GM18873 (cell line): ENCODE measurements around the gene SVOP.

Experiments
- ATAC-seq: cut with Tn5 transposase; IDR thresholded peaks from one replicate; pipeline ENCODE4 v1.9.1; 2021; ENCODE audit warnings: mild to moderate bottlenecking, moderate library complexity, moderate number of reproducible peaks; ENCODE audit not compliant: unreplicated experiment, low FRiP score

Gene SVOP

GRCh38 chr12:108940138-108940537 is 80.7 kb downstream of the SVOP start:
- no peak for ATAC-seq

- no peak for ATAC-seq
Observed at GRCh38 chr12:108939594-108939993, 81.3 kb downstream of the SVOP start.

DNA sequence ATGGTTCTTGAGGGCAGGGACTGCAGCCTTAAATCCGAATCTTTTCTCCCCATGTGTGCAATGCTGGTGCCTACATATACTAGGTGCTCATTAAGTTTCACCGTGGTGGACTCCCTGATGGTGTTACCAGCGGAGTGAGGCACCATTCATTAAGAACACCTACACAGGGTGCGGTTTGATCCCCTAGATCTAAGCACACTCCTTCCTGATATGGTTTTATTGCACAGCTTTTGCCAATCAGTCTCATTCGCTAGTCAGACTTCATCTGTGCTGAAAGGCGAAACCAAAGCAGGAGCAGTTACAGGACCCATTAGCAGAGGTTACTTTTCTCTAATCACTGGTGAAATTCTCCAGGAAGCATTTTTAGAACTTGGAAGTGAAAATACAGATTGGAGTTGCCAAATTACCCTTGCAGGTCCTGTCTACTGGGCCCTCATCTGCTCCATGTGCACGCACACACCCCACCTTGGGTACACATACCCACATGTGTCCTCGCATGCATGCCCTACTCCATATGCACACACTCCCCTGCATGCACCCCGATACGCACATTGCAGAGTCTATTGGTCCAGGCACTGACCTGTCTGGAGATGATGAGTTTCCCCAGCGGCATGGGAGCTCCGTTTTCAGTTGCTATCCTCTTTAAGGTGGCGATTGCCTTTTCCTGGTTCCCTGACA is 82.5 kb downstream of the SVOP start:
- no peak for ATAC-seq

DNA sequence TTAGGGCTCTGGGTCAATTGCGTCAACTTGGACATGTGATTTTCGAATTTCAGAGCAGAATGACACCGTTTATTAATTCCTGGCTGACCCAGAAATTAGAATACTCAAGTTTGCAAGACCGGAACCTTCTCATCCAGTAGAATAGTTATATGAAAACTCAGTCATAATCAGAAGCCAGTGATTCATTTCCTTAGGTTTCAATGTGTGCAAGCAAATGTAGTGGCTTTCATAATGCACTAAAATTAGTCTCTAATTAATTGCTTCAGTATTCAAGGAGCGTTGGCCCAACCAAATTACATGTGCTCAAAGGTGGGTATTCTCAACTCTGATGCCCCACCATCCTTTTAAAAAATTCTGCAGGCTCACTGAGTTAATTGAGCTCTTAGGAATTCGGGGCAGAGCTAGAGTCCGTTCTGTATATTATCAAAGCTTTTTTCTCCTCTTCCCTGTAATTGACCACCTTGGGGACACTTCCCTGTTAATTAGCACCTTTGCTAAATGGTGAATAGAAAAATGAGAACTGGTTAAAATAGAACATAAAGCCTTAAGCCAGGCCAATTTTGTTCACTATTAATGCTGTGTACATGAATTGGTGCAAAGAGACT is 85.6 kb downstream of the SVOP start:
- no peak for ATAC-seq

DNA sequence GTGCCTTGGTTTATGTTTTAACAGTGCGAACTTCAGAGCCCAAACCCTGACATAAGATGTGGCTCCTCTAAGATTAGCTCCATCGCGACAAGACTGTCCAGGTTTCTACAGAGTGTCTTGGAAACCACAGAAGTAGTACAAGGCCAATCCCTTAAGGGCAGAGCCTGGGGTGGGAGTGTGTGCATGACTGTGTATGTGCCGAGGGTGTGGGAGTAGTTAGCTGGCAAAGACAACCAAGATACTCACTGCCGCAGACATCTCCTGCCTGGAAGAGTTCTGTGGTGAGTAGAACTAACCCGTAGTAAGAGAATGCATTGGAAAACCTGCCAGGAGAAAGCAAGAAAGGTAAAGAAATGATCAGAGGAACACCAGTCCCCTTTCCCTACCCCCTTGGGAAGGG is 86.9 kb downstream of the SVOP start:
- no peak for ATAC-seq

- no peak for ATAC-seq
Observed at GRCh38 chr12:108930756-108931155, 90.1 kb downstream of the SVOP start.

DNA sequence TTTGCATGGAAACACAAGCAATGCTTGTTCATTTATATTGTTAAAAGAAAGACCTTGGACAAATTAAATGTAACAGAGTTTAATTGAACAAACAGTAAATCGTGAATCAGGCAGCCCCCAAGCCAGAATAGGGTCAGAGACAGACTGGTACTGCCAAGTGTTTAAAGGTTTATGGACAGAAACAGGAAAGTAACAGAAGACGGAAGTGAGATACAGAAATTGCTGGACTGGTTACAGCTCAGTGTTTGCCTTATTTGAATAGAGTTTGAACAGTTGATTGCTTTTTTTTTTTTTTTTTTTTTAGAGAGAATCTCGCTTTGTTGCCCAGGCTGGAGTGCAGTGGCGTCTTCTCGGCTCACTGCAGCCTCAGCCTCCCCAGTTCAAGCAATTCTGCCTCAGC is 90.7 kb downstream of the SVOP start:
- no peak for ATAC-seq

DNA sequence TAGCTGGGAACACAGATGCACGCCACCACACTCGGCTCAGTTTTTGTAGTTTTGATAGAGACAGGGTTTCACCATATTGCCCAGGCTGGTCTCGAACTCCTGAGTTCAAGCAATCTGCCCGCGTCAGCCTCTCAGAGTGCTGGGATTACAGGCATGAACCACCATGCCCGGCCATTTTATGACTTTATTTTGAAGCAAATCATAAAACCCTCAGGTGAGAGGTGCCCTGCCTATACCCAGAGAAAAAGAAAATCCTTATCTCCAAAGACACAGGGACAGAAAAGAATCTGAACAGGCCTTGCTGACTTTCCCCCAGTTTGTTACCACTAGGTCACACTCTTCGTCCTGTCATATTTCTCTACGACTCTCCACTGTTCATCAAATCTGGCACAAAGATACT is 92.2 kb downstream of the SVOP start:
- no peak for ATAC-seq

- ATAC-seq = no peak
Observed at GRCh38 chr12:108922918-108923317, 98.0 kb downstream of the SVOP start.

- ATAC-seq = no peak
Observed at GRCh38 chr12:108921946-108922345, 98.9 kb downstream of the SVOP start.

GRCh38 chr12:108918960-108919642 is 101.8 kb downstream of the SVOP start:
- ATAC-seq = no peak

- ATAC-seq = no peak
Observed at GRCh38 chr12:108918206-108918605, 102.7 kb downstream of the SVOP start.

DNA sequence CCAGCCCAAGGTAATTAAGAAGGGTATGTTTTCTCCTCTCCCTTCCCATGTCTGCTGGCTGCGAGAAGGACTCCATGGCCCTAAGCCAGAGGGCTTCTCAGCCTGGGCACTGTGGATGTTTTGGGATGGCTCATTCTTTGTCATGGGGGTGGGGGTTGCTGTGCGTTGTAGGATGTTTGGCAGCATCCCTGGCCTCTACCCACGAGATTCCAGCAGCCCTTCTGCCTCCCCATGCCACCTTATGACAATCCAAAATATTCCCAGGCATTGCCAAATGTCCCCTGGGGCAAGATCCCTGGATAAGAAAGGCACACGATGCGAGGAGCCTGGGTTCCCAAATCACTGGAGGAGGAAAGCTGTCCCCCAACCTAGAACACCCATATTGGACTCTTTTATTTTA is 104.5 kb downstream of the SVOP start:
- ATAC-seq = no peak

- no peak for ATAC-seq
Observed at GRCh38 chr12:108915632-108916133, 105.2 kb downstream of the SVOP start.

- ATAC-seq = no peak
Observed at GRCh38 chr12:108914121-108914531, 106.7 kb downstream of the SVOP start.

GRCh38 chr12:108912361-108912760 is 108.5 kb downstream of the SVOP start:
- ATAC-seq = no peak

DNA sequence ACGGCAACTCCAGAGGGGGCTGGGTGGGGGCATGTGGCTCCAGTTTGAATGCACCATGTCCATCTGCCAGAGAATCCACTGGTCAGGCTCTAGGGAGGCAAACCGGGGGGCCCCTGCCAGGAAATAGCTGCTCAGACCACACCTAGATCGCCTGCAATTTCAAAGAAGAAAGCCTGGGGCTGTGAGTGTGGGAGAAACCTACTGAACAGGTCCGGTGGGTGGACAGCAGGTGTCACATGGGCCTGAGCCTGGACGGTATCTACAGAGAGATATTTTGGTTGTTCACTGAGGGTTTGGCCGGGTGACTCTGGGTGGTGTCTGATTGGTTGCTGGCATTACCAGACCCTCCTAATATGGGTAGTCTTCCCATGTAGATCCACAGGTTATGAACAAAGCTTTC is 109.0 kb downstream of the SVOP start:
- no peak for ATAC-seq

DNA sequence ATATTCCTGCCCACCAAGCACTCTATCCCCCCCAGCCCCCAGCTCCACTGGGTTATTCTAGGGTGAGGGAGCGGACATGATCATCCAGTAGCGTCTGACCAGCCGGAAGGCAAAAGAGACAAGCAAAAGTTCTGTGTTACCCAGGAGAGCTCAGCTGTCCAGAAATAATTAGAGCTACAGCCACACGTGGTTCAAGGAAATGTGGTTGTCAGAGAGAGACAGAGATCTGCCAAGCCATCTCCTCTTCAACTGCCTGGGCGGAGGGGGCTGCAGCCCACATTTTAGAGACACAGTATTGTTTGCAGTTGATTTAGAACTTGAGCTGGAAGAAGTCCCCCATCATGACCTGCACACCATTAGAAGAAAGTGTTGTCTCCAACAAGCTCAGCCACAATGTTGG is 110.5 kb downstream of the SVOP start:
- no peak for ATAC-seq

DNA sequence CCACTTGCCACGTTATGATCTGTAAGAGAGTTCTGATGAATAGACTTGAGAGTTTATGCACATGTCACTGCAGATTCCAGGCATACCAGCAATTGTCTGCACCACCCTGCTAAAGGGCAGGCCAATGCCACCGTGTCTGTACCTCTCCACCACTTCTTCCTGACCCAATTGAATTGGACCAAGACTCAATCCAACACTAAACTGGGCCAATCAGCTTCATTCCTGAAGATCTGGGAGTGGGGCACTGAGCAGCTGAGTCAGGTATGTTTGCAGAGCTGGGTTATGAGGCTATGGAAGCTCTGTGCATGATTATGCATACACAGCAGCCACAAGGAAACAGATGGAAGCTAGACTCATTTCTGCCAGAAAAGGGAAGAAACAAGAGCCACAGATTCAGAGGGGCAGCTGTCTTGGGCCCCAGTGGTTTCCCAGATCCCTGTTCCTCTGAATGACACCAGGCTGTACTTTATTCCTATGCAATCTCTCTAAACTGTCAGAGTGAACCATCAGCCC is 113.0 kb downstream of the SVOP start:
- no peak for ATAC-seq

DNA sequence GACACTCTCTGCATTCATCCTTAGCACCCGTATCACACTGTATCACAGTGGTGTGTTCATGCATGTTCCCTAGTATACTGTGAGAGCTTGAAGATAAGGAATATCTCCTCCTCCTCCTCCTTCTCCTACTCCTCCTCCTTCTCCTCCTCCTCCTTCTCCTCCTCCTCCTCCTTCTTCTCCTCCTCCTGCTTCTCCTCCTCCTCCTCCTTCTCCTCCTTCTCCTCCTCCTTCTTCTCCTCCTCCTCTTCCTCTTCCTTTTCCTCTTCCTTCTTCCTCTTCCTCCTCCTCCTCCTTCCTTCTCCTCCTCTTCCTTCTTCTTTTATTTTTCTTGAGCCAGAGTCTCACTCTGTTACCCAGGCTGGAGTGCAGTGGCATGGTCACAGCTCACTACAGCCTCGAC is 113.9 kb downstream of the SVOP start:
- no peak for ATAC-seq

DNA sequence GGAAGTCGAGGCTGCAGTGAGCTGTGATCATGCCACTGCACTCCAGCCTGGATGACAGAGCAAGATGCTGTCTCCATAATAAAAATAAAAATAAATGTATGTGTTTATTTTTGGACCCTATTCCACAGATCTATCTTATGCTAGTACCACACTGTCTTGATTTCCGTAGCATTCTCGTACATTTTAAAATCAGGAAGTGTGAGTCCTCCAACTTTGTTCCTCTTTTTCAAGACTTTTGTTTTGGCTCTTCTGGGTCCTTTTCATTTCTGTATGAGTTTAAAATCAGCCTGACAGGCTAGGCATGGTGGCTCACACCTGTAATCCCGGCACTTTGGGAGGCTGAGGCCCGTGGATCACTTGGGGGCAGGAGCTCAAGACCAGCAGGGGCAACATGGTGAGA is 115.1 kb downstream of the SVOP start:
- ATAC-seq = no peak

DNA sequence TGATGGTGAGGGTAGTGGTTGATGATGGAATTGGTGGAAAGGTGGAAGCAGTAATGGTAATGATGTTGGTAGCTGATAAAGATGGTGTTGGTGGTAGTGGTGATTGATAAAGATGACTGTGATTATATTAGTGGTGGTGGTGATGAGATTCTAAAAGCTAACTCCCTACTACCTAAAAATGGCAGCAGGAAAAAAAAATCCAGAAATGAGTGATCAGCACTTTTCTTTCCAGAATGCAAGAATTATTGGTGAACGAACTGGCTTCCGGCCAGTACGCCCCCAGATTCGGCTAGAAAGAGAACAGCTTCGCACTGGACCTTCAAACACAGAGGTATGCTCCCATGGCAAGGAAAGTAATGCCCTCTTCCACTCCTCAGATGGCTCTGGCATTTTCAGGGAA is 121.7 kb downstream of the SVOP start:
- no peak for ATAC-seq
